Neural cell (in vitro differentiated cells): Measurements from ENCODE around the gene ZNF774. TPM values are rescaled to one million over a fixed set of nuclear protein-coding genes. Genes with fewer than 3 reads are reported as not detected.

Experiments used
- H2AFZ ChIP-seq: fragments of 200-600, 300-800 bp; sonication (generic), shearing (Covaris generic); 2 replicates; pipeline ENCODE4 v1.6.0; 2014; ENCODE audit warnings: low read depth, mild to moderate bottlenecking, antibody characterized with exemption, low read length, moderate library complexity
- H3F3A ChIP-seq: fragments of 200-600 bp; shearing (Covaris generic); 2 replicates; pipeline ENCODE4 v1.6.1; 2016; ENCODE audit warnings: mild to moderate bottlenecking, moderate library complexity, mixed read lengths, antibody characterized with exemption, low read length; ENCODE audit not compliant: insufficient read depth, poor library complexity, severe bottlenecking
- H3K27ac ChIP-seq: fragments of 200-600, 300-800 bp; sonication (generic), shearing (Covaris generic); 2 replicates; pipeline ENCODE4 v1.5.1; 2014; ENCODE audit warnings: mild to moderate bottlenecking, low read length, moderate library complexity
- H3K27me3 ChIP-seq: fragments of 300-800, 200-600 bp; sonication (generic), shearing (Covaris generic); 2 replicates; pipeline ENCODE4 v1.6.0; 2014; ENCODE audit warnings: mild to moderate bottlenecking, low read depth, low read length, moderate library complexity; ENCODE audit not compliant: insufficient read depth
- H3K36me3 ChIP-seq: fragments of 300-800, 200-600 bp; sonication (generic), shearing (Covaris generic); 2 replicates; pipeline ENCODE4 v1.5.1; 2014; ENCODE audit warnings: mild to moderate bottlenecking, antibody characterized with exemption, low read length, moderate library complexity; ENCODE audit not compliant: insufficient read depth
- H3K4me2 ChIP-seq: fragments of 300-800, 200-600 bp; sonication (generic), shearing (Covaris generic); 2 replicates; pipeline ENCODE4 v1.6.0; 2014; ENCODE audit warnings: mild to moderate bottlenecking, low read length
- H3K4me3 ChIP-seq: fragments of 300-800, 200-600 bp; sonication (generic), shearing (Covaris generic); 2 replicates; pipeline ENCODE4 v1.5.1; 2014; ENCODE audit warnings: mild to moderate bottlenecking, low read length, moderate library complexity
- H3K79me2 ChIP-seq: fragments of 200-600 bp; shearing (Covaris generic); replicated peaks from 2 replicates; pipeline ENCODE4 v1.6.0; 2014; ENCODE audit warnings: mild to moderate bottlenecking, low read length, moderate library complexity; ENCODE audit not compliant: insufficient read depth
- H3K9ac ChIP-seq: fragments of 300-800, 200-600 bp; sonication (generic), shearing (Covaris generic); 2 replicates; pipeline ENCODE4 v1.6.1; 2016; ENCODE audit warnings: mild to moderate bottlenecking, low read length, mixed read lengths
- H3K9me2 ChIP-seq: fragments of 200-600 bp; shearing (Covaris generic); 2 replicates; pipeline ENCODE4 v1.6.1; 2016; ENCODE audit warnings: mild to moderate bottlenecking, low read length, mixed read lengths; ENCODE audit not compliant: insufficient read depth
- H3K9me3 ChIP-seq: fragments of 200-600, 300-800 bp; sonication (generic), shearing (Covaris generic); 2 replicates; pipeline ENCODE4 v1.6.1; 2016; ENCODE audit warnings: mild to moderate bottlenecking, mixed run types, low read length, moderate library complexity, mixed read lengths
- H4K20me1 ChIP-seq: fragments of 200-600 bp; shearing (Covaris generic); 2 replicates; pipeline ENCODE4 v1.6.1; 2016; ENCODE audit warnings: mild to moderate bottlenecking, mixed run types; ENCODE audit not compliant: insufficient read depth
- EP300 ChIP-seq: fragments of 450-650 bp; conservative IDR thresholded peaks from 2 replicates; pipeline ENCODE4 v1.6.1; 2014; ENCODE audit warnings: antibody characterized with exemption, mild to moderate bottlenecking, moderate library complexity; ENCODE audit not compliant: poor library complexity, severe bottlenecking
- EZH2 ChIP-seq: fragments of 200-600, 300-800 bp; shearing (Covaris generic), sonication (generic); IDR thresholded peaks from 2 replicates; pipeline ENCODE4 v1.6.1; 2014; ENCODE audit warnings: antibody characterized with exemption, low read length, borderline replicate concordance, mild to moderate bottlenecking; ENCODE audit not compliant: insufficient read depth, poor library complexity, severe bottlenecking
- MXI1 ChIP-seq: fragments of 450-650 bp; conservative IDR thresholded peaks from 2 replicates; pipeline ENCODE4 v1.6.1; 2014; ENCODE audit warnings: antibody characterized with exemption, mild to moderate bottlenecking; ENCODE audit not compliant: poor library complexity, severe bottlenecking
- POLR2AphosphoS5 ChIP-seq: IDR thresholded peaks from 2 replicates; pipeline ENCODE4 v1.6.1; 2012
- RAD21 ChIP-seq: fragments of 450-650 bp; conservative IDR thresholded peaks from 2 replicates; pipeline ENCODE4 v1.6.1; 2014; ENCODE audit warnings: antibody characterized with exemption, mild to moderate bottlenecking, moderate library complexity
- SMC3 ChIP-seq: fragments of 450-650 bp; conservative IDR thresholded peaks from 2 replicates; pipeline ENCODE4 v1.6.1; 2014; ENCODE audit warnings: antibody characterized with exemption, mild to moderate bottlenecking, moderate library complexity; ENCODE audit not compliant: poor library complexity
- TAF1 ChIP-seq: IDR thresholded peaks from 2 replicates; pipeline ENCODE4 v1.6.1; 2012; ENCODE audit warnings: low read depth
- polyA plus RNA-seq: library from polyadenylated mRNA; depleted of rRNA; stranded (reverse); fragments of >200 nt; gene quantifications from 2 replicates; pipeline ENCODE4 v1.2.3, GENCODE V29; 2014
- TF ChIP-seq, protein P1 (sequence below): fragments of 450-650 bp; IDR thresholded peaks from 2 replicates; pipeline ENCODE4 v1.5.1; 2014; ENCODE audit warnings: antibody characterized with exemption, mild to moderate bottlenecking, moderate library complexity; ENCODE audit not compliant: poor library complexity, severe bottlenecking
- TF ChIP-seq, protein P2 (sequence below): IDR thresholded peaks from 2 replicates; pipeline ENCODE4 v1.6.1; 2012; ENCODE audit warnings: borderline replicate concordance

The ZNF774 gene
- polyA plus RNA-seq, 1 donor from 2014 or later, result 6.8 TPM

DNA sequence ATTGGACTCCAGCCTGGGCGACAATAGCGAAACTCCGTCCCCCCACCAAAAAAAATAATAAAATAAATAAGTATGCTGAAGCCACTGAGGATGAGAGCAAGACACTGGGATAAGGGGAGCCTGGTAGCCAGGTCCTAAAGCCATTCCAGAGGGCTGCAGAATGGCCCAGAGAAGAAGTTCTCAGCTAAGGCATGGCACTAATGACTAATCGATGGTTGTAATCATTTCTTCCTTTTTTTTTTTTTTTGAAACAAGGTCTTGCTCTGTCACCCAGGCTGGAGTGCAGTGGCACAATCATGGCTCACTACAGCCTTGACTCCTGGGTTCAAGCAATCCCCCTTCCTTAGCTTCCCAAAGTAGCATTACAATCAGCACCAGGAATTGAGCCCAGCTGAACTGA is 25.6 kb upstream of the ZNF774 start:
- Histone ChIP-seq H3K9me2 (no peaks in the 10 kb centered on the region), H3F3A (no peaks in the 10 kb centered on the region), H3K36me3 (no peaks in the 10 kb centered on the region), H3K27me3 (no peaks in the 10 kb centered on the region), H3K9ac (no peak overlapping the region), H3K4me2 (no peak overlapping the region), H3K79me2 (no peaks in the 10 kb centered on the region), H4K20me1 (no peaks in the 10 kb centered on the region), H3K4me3 (no peak overlapping the region), H3K9me3 (no peaks in the 10 kb centered on the region), H3K27ac (no peak overlapping the region), H2AFZ (no peak overlapping the region)
- no peak for TF ChIP-seq EZH2
- no peak for TF ChIP-seq MXI1
- no peak for TF ChIP-seq SMC3
- TF ChIP-seq, protein P1, sequence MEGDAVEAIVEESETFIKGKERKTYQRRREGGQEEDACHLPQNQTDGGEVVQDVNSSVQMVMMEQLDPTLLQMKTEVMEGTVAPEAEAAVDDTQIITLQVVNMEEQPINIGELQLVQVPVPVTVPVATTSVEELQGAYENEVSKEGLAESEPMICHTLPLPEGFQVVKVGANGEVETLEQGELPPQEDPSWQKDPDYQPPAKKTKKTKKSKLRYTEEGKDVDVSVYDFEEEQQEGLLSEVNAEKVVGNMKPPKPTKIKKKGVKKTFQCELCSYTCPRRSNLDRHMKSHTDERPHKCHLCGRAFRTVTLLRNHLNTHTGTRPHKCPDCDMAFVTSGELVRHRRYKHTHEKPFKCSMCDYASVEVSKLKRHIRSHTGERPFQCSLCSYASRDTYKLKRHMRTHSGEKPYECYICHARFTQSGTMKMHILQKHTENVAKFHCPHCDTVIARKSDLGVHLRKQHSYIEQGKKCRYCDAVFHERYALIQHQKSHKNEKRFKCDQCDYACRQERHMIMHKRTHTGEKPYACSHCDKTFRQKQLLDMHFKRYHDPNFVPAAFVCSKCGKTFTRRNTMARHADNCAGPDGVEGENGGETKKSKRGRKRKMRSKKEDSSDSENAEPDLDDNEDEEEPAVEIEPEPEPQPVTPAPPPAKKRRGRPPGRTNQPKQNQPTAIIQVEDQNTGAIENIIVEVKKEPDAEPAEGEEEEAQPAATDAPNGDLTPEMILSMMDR, result no peak

DNA sequence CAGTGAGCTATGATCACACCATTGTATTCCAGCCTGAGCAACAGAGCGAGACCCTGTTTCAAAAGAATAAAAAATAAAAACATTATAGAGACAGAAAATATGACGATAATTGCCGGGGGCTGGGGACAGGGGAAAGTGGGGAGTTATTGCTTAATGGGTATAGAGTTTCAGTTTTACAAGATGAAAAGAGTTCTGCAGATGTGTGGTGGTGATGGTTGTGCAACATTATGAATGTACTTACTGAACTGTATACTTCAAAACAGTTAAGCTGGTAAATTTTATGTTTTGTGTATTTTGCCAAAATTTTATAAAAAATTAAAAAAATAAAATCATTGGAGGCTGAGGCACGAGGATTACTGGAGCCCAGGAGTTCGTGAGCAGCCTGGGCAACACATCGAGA is 24.8 kb upstream of the ZNF774 start:
- TF ChIP-seq SMC3, result no peak
- TF ChIP-seq EZH2, result no peak
- no peak for TF ChIP-seq MXI1
- TF ChIP-seq POLR2AphosphoS5, result no peak
- TF ChIP-seq, protein P1, result no peak
- Histone ChIP-seq H3K36me3 (no peaks in the 10 kb centered on the region), H3K79me2 (no peaks in the 10 kb centered on the region), H3F3A (no peaks in the 10 kb centered on the region), H3K27me3 (no peaks in the 10 kb centered on the region), H2AFZ (no peak overlapping the region), H3K9me3 (no peaks in the 10 kb centered on the region), H3K9ac (no peak overlapping the region), H3K4me2 (no peak overlapping the region), H3K9me2 (no peaks in the 10 kb centered on the region), H4K20me1 (no peaks in the 10 kb centered on the region), H3K27ac (no peak overlapping the region), H3K4me3 (no peak overlapping the region)

DNA sequence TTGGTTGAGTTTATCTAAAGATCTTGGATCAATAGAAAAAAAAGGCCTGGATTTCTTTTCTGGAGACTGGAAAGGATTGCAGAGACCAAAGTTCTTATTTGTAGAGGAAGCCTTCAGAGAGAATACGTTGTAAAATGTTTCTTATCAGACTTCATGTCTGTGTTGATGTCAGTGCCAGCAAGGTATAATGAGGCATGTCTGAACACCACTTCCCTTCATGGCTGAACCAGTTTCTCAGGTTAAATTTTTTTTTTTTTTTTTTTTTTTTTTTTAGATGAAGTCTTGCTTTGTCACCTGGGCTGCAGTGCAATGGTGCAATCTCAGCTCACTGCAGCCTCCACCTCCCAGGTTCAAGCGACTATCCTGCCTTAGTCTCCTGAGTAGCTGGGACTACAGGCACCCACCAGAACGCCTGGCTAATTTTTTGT is 17.8 kb upstream of the ZNF774 start:
- H3F3A ChIP-seq, result no peaks in the 10 kb centered on the region
- H4K20me1 ChIP-seq, result no peaks in the 10 kb centered on the region
- H3K27ac ChIP-seq, result no peak overlapping the region
- no peaks in the 10 kb centered on the region for H3K9me2 ChIP-seq
- TF ChIP-seq SMC3 (no peak), RAD21 (no peak), EZH2 (no peak), TAF1 (no peak), POLR2AphosphoS5 (no peak), EP300 (no peak), MXI1 (no peak)
- TF ChIP-seq, protein P2, sequence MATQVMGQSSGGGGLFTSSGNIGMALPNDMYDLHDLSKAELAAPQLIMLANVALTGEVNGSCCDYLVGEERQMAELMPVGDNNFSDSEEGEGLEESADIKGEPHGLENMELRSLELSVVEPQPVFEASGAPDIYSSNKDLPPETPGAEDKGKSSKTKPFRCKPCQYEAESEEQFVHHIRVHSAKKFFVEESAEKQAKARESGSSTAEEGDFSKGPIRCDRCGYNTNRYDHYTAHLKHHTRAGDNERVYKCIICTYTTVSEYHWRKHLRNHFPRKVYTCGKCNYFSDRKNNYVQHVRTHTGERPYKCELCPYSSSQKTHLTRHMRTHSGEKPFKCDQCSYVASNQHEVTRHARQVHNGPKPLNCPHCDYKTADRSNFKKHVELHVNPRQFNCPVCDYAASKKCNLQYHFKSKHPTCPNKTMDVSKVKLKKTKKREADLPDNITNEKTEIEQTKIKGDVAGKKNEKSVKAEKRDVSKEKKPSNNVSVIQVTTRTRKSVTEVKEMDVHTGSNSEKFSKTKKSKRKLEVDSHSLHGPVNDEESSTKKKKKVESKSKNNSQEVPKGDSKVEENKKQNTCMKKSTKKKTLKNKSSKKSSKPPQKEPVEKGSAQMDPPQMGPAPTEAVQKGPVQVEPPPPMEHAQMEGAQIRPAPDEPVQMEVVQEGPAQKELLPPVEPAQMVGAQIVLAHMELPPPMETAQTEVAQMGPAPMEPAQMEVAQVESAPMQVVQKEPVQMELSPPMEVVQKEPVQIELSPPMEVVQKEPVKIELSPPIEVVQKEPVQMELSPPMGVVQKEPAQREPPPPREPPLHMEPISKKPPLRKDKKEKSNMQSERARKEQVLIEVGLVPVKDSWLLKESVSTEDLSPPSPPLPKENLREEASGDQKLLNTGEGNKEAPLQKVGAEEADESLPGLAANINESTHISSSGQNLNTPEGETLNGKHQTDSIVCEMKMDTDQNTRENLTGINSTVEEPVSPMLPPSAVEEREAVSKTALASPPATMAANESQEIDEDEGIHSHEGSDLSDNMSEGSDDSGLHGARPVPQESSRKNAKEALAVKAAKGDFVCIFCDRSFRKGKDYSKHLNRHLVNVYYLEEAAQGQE, result no peak
- TF ChIP-seq, protein P1, result no peak
- H3K4me2 ChIP-seq, result no peak overlapping the region
- no peaks in the 10 kb centered on the region for H3K36me3 ChIP-seq
- no peak overlapping the region for H3K4me3 ChIP-seq
- H3K9ac ChIP-seq, result no peak overlapping the region
- H2AFZ ChIP-seq, result no peak overlapping the region
- no peaks in the 10 kb centered on the region for H3K79me2 ChIP-seq
- no peaks in the 10 kb centered on the region for H3K9me3 ChIP-seq
- H3K27me3 ChIP-seq, result no peaks in the 10 kb centered on the region
